Esophagus squamous epithelium (tissue), 5 donors: ENCODE measurements around the gene THADA. TPM values are rescaled to one million over a fixed set of nuclear protein-coding genes. Genes with fewer than 3 reads are reported as not detected.

ENCODE experiments used
- DNase-seq: peaks from one replicate; lab custom pipeline; 2025; lab: John Stamatoyannopoulos, UW
- H3K27ac ChIP-seq, 4 donors: fragments of 200-600 bp; sonication (generic); one replicate each; pipeline ENCODE4 v1.5.1; 2016 to 2019; ENCODE audit warnings: mild to moderate bottlenecking in 1 of 4
- H3K27me3 ChIP-seq, 4 donors: fragments of 200-600 bp; sonication (generic); 1 replicate in 3 of 4; 2 replicates in 1 of 4; pipeline versions ENCODE4 v1.5.1 to v1.6.0; 2017 to 2021; ENCODE audit warnings: antibody characterized with exemption in 1 of 4
- H3K36me3 ChIP-seq, 3 donors: fragments of 200-600 bp; sonication (generic); one replicate each; pipeline ENCODE4 v1.5.1; 2016 to 2019
- H3K4me1 ChIP-seq, 3 donors: fragments of 200-600 bp; sonication (generic); one replicate each; pipeline ENCODE4 v1.5.1; 2017 to 2019
- H3K4me3 ChIP-seq, 4 donors: fragments of 200-600 bp; sonication (generic); 1 replicate in 3 of 4; 2 replicates in 1 of 4; pipeline ENCODE4 v1.5.1; 2016 to 2019; ENCODE audit warnings: mild to moderate bottlenecking in 2 of 4, moderate library complexity in 1 of 4
- H3K9me3 ChIP-seq, 3 donors: fragments of 200-600 bp; sonication (generic); one replicate each; pipeline ENCODE4 v1.5.1; 2016 to 2019
- CTCF ChIP-seq, 6 experiments: fragments of 450-650 bp in 4 of 6; fragments of 200-600 bp in 2 of 6; sonication (generic) in 2 of 6; IDR thresholded peaks; one replicate each; pipeline ENCODE4 v1.5.1; 2016 to 2019; ENCODE audit warnings: antibody characterized with exemption in 6 of 6, mild to moderate bottlenecking in 4 of 6, moderate library complexity in 4 of 6
- POLR2A ChIP-seq, 4 donors: fragments of 450-650 bp; IDR thresholded peaks; one replicate each; pipeline ENCODE4 v1.6.1; 2017; ENCODE audit warnings: antibody characterized with exemption in 4 of 4, mild to moderate bottlenecking in 4 of 4, moderate library complexity in 3 of 4
- WGBS, 2 donors: methylation state at CpG; one replicate each; pipeline ENCODE4 v1.1.5; 2018; 5-methylcytosine and 5-hydroxymethylcytosine counted together
- intact Hi-C: fragments of 100-400 bp; cut with DNase I; formaldehyde crosslinking; loops from one replicate; pipeline ENCODE4 v1.15.0; 2022
- total RNA-seq, 4 donors: library from RNA; depleted of rRNA; stranded (reverse); fragments of >200 nt; gene quantifications; one replicate each; pipeline ENCODE4 v1.1.0, GENCODE V29; 2016
- donor health status: DM: yes; HTN: yes; CAD: no.

Gene THADA
- total RNA-seq, 4 donors from 2014 or later, result 14.0 to 32.2 (median 21.0) TPM

GRCh38 chr2:43216629-43217028 lies 379.2 kb downstream of the THADA start:
- TF ChIP-seq CTCF (IDR thresholded peaks at IDR 0.05) (no peak), POLR2A (IDR thresholded peaks at IDR 0.05) (no peak)

GRCh38 chr2:43215673-43216255 lies 380.1 kb downstream of the THADA start:
- Histone ChIP-seq H3K27ac (peak overlapping the region in 1 of 4 donors; percentile 18), H3K36me3 (no peaks in the 10 kb centered on the region), H3K27me3 (no peaks in the 10 kb centered on the region), H3K4me3 (no peak overlapping the region), H3K4me1 (peaks cover 34 to 48% (median 35%) of the 10 kb centered on the region in 3 donors), H3K9me3 (no peaks in the 10 kb centered on the region)
- no peak for TF ChIP-seq CTCF (IDR thresholded peaks at IDR 0.05)
- DNase-seq, result no peak
- intact Hi-C loops, result loop anchor here (10.0 kb wide), 1 partner anchor 51 kb away; no protein-coding TSS in a partner anchor
- WGBS, 2 donors, result 83% methylated on average over 6 of the region's 6 CpGs

More at GRCh38 chr2:43216629-43217028, 379.2 kb downstream of the THADA start:
- H3K27me3 ChIP-seq, result no peaks in the 10 kb centered on the region
- peaks cover 40 to 52% (median 40%) of the 10 kb centered on the region in 3 donors for H3K4me1 ChIP-seq
- no peak for DNase-seq
- no peak overlapping the region for H3K27ac ChIP-seq
- intact Hi-C loops, result loop anchor here (10.0 kb wide), 1 partner anchor 52 kb away; no protein-coding TSS in a partner anchor
- no peaks in the 10 kb centered on the region for H3K36me3 ChIP-seq
- no peaks in the 10 kb centered on the region for H3K9me3 ChIP-seq
- 82 to 88% methylated on average over 7 to 8 of the region's 8 CpGs for WGBS, 2 donors
- H3K4me3 ChIP-seq, result no peak overlapping the region

- Histone ChIP-seq H3K36me3 (no peaks in the 10 kb centered on the region), H3K27me3 (no peaks in the 10 kb centered on the region), H3K27ac (no peak overlapping the region), H3K4me3 (no peak overlapping the region), H3K9me3 (no peaks in the 10 kb centered on the region), H3K4me1 (peaks cover 30 to 48% (median 32%) of the 10 kb centered on the region in 3 donors)
- TF ChIP-seq POLR2A (IDR thresholded peaks at IDR 0.05) (no peak), CTCF (IDR thresholded peaks at IDR 0.05) (no peak)
- no peak for DNase-seq
- intact Hi-C loops, result loop anchor here (10.0 kb wide), 1 partner anchor 49 kb away; no protein-coding TSS in a partner anchor
- WGBS, 2 donors, result 75 to 97% methylated on average over 4 of the region's 5 CpGs
These were observed 381.6 kb downstream of the THADA start for GRCh38 chr2:43214253-43214652.

- Histone ChIP-seq H3K27ac (peak overlapping the region in 3 of 4 donors; percentile 26 to 78 (median 47)), H3K4me3 (no peak overlapping the region), H3K36me3 (no peaks in the 10 kb centered on the region), H3K27me3 (no peaks in the 10 kb centered on the region), H3K9me3 (no peaks in the 10 kb centered on the region), H3K4me1 (peaks cover 19 to 45% (median 23%) of the 10 kb centered on the region in 3 donors)
- TF ChIP-seq POLR2A (IDR thresholded peaks at IDR 0.05) (no peak), CTCF (IDR thresholded peaks at IDR 0.05) (no peak)
- intact Hi-C loops, result loop anchor here (10.0 kb wide), 1 partner anchor 48 kb away; no protein-coding TSS in a partner anchor
- DNase-seq, result no peak
- WGBS, 2 donors, result 77 to 83% methylated on average over 3 of the region's 3 CpGs
These were observed 382.9 kb downstream of the THADA start for GRCh38 chr2:43212931-43213330.

- no peaks in the 10 kb centered on the region for H3K9me3 ChIP-seq
- no peak overlapping the region for H3K4me3 ChIP-seq
- TF ChIP-seq POLR2A (IDR thresholded peaks at IDR 0.05), result no peak
- no peak for TF ChIP-seq CTCF (IDR thresholded peaks at IDR 0.05)
- no peak for DNase-seq
- peaks cover 13 to 39% (median 17%) of the 10 kb centered on the region in 3 donors for H3K4me1 ChIP-seq
- no peaks in the 10 kb centered on the region for H3K27me3 ChIP-seq
- H3K27ac ChIP-seq, result peak overlapping the region in 2 of 4 donors; percentile 47 to 78
- H3K36me3 ChIP-seq, result no peaks in the 10 kb centered on the region
- WGBS, 2 donors, result 85 to 92% methylated on average over 10 to 11 of the region's 11 CpGs
- intact Hi-C loops, result loop anchor here (10.0 kb wide), 1 partner anchor 48 kb away; no protein-coding TSS in a partner anchor
These were observed 383.5 kb downstream of the THADA start for GRCh38 chr2:43212216-43212835.
